Measurements from ENCODE around the gene SLC2A1. TPM values are rescaled to one million over a fixed set of nuclear protein-coding genes. Genes with fewer than 3 reads are reported as not detected.
A peak's percentile ranks its signal among the peaks of the same experiment; 100 is the strongest.

Gene SLC2A1
- total and polyA plus RNA-seq, 2 of the 13 experiments (the other 11 are each of a cell fraction or from before 2014, with no cell fraction given), result 125 to 423 TPM

GRCh38 chr1:42979896-42980800 is 21.5 kb upstream of the SLC2A1 start (continued):
- TF ChIP-seq ESRRA (CRISPR knock-in tag; IDR thresholded peaks at IDR 0.05; ENCODE audit: low read depth) (no peak), ZNF547 (CRISPR knock-in tag; IDR thresholded peaks at IDR 0.05) (no peak), ZBTB21 (CRISPR knock-in tag; IDR thresholded peaks at IDR 0.05) (peak; percentile 56; the same call in 1 of the 2 replicates), KMT2A (CRISPR knock-in tag; IDR thresholded peaks at IDR 0.05) (no peak), NRL (CRISPR knock-in tag; IDR thresholded peaks at IDR 0.05; ENCODE audit: borderline replicate concordance) (no peak), ZNF644 (CRISPR knock-in tag; IDR thresholded peaks at IDR 0.05; ENCODE audit: low read depth) (0 out of 2 replicates have a peak, but pooled peaks have one; percentile 9), ZNF17 (CRISPR knock-in tag; IDR thresholded peaks at IDR 0.05) (no peak), ZSCAN20 (CRISPR knock-in tag; IDR thresholded peaks at IDR 0.05; ENCODE audit: borderline replicate concordance) (no peak), ZNF446 (CRISPR knock-in tag; IDR thresholded peaks at IDR 0.05) (no peak), ZNF790 (CRISPR knock-in tag; IDR thresholded peaks at IDR 0.05; ENCODE audit: borderline replicate concordance) (no peak), ZNF75D (CRISPR knock-in tag; IDR thresholded peaks at IDR 0.05; ENCODE audit: borderline replicate concordance) (no peak), ZNF329 (CRISPR knock-in tag; IDR thresholded peaks at IDR 0.05; ENCODE audit: low read depth) (no peak), MAFK (conservative IDR thresholded peaks at IDR 0.05 in 1 of 2, IDR thresholded peaks at IDR 0.05 in 1 of 2; ENCODE audit: low read length in 2 of 2) (no peak), MXD4 (CRISPR knock-in tag; IDR thresholded peaks at IDR 0.05) (no peak), HMG20A (CRISPR knock-in tag; IDR thresholded peaks at IDR 0.05; ENCODE audit: borderline replicate concordance) (peak; percentile 41; the same call in 1 of the 2 replicates), CENPBD1 (CRISPR knock-in tag; IDR thresholded peaks at IDR 0.05; ENCODE audit: borderline replicate concordance, low read depth) (no peak), SNAPC5 (CRISPR knock-in tag; IDR thresholded peaks at IDR 0.05; ENCODE audit: borderline replicate concordance) (no peak), HMG20B (CRISPR knock-in tag; conservative IDR thresholded peaks at IDR 0.05) (no peak), ZNF605 (CRISPR knock-in tag; IDR thresholded peaks at IDR 0.05) (no peak), MATR3 (CRISPR knock-in tag; IDR thresholded peaks at IDR 0.05) (no peak), MED13 (CRISPR knock-in tag; IDR thresholded peaks at IDR 0.05) (peak; percentile 62; the same call in 1 of the 2 replicates), FOXK2 (IDR thresholded peaks at IDR 0.05) (no peak), ZNF160 (CRISPR knock-in tag; IDR thresholded peaks at IDR 0.05) (no peak), MAFF (IDR thresholded peaks at IDR 0.05; ENCODE audit: low read depth, low read length) (no peak), GATAD2A (CRISPR knock-in tag; IDR thresholded peaks at IDR 0.05) (peak; percentile 85), POLR2A (IDR thresholded peaks at IDR 0.05; ENCODE audit: insufficient read depth in 1 of 2, low read depth in 2 of 2, low read length in 2 of 2) (no peak)
- TF ChIP-seq, protein P1, sequence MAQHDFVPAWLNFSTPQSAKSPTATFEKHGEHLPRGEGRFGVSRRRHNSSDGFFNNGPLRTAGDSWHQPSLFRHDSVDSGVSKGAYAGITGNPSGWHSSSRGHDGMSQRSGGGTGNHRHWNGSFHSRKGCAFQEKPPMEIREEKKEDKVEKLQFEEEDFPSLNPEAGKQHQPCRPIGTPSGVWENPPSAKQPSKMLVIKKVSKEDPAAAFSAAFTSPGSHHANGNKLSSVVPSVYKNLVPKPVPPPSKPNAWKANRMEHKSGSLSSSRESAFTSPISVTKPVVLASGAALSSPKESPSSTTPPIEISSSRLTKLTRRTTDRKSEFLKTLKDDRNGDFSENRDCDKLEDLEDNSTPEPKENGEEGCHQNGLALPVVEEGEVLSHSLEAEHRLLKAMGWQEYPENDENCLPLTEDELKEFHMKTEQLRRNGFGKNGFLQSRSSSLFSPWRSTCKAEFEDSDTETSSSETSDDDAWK (CRISPR knock-in tag; IDR thresholded peaks at IDR 0.05), result no peak
- TF ChIP-seq, protein P2, sequence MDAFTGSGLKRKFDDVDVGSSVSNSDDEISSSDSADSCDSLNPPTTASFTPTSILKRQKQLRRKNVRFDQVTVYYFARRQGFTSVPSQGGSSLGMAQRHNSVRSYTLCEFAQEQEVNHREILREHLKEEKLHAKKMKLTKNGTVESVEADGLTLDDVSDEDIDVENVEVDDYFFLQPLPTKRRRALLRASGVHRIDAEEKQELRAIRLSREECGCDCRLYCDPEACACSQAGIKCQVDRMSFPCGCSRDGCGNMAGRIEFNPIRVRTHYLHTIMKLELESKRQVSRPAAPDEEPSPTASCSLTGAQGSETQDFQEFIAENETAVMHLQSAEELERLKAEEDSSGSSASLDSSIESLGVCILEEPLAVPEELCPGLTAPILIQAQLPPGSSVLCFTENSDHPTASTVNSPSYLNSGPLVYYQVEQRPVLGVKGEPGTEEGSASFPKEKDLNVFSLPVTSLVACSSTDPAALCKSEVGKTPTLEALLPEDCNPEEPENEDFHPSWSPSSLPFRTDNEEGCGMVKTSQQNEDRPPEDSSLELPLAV (CRISPR knock-in tag; conservative IDR thresholded peaks at IDR 0.05; ENCODE audit: low read depth), result no peak
- TF ChIP-seq, protein P3, sequence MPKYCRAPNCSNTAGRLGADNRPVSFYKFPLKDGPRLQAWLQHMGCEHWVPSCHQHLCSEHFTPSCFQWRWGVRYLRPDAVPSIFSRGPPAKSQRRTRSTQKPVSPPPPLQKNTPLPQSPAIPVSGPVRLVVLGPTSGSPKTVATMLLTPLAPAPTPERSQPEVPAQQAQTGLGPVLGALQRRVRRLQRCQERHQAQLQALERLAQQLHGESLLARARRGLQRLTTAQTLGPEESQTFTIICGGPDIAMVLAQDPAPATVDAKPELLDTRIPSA (CRISPR knock-in tag; IDR thresholded peaks at IDR 0.05; ENCODE audit: borderline replicate concordance), result no peak
